Measurements from ENCODE around the gene TMEM98.

- TF ChIP-seq, protein P1, sequence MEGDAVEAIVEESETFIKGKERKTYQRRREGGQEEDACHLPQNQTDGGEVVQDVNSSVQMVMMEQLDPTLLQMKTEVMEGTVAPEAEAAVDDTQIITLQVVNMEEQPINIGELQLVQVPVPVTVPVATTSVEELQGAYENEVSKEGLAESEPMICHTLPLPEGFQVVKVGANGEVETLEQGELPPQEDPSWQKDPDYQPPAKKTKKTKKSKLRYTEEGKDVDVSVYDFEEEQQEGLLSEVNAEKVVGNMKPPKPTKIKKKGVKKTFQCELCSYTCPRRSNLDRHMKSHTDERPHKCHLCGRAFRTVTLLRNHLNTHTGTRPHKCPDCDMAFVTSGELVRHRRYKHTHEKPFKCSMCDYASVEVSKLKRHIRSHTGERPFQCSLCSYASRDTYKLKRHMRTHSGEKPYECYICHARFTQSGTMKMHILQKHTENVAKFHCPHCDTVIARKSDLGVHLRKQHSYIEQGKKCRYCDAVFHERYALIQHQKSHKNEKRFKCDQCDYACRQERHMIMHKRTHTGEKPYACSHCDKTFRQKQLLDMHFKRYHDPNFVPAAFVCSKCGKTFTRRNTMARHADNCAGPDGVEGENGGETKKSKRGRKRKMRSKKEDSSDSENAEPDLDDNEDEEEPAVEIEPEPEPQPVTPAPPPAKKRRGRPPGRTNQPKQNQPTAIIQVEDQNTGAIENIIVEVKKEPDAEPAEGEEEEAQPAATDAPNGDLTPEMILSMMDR (conservative IDR thresholded peaks at IDR 0.05; ENCODE audit: low read depth, low read length) = no peak
- TF ChIP-seq RAD21 (IDR thresholded peaks at IDR 0.05; ENCODE audit: low read length) = no peak
- no peak for TF ChIP-seq RFX5 (IDR thresholded peaks at IDR 0.05; ENCODE audit: low read depth, low read length)
- TF ChIP-seq MXI1 (IDR thresholded peaks at IDR 0.05; ENCODE audit: borderline replicate concordance, low read depth, low read length) = no peak
- no peak for TF ChIP-seq BHLHE40 (IDR thresholded peaks at IDR 0.05; ENCODE audit: low read depth, low read length)
- TF ChIP-seq POLR2A (IDR thresholded peaks at IDR 0.05; ENCODE audit: low read depth, low read length) = no peak
- TF ChIP-seq MAFK (IDR thresholded peaks at IDR 0.05; ENCODE audit: low read depth, low read length) = no peak
- TF ChIP-seq SMC3 (IDR thresholded peaks at IDR 0.05; ENCODE audit: low read depth, low read length) = no peak
- TF ChIP-seq MAZ (IDR thresholded peaks at IDR 0.05; ENCODE audit: borderline replicate concordance, low read depth, low read length) = no peak
Measured at GRCh38 chr17:32896647-32897258, 31.2 kb upstream of the TMEM98 start.

Measured in IMR-90 (cell line).